HepG2 (cell line): ENCODE results near the gene ZNF678. TPM values are rescaled to one million over a fixed set of nuclear protein-coding genes. Genes with fewer than 3 reads are reported as not detected.
A peak's percentile ranks its signal among the peaks of the same experiment; 100 is the strongest.

ENCODE experiments used
- BCL3 ChIP-seq: sonication (generic); formaldehyde crosslinking; IDR thresholded peaks from 2 replicates; pipeline ENCODE4 v1.5.1; 2020; ENCODE audit warnings: mild to moderate bottlenecking, missing genetic modification reagents, moderate library complexity
- CENPBD1 ChIP-seq: sonication (generic); formaldehyde crosslinking; IDR thresholded peaks from 2 replicates; pipeline ENCODE4 v1.8.0; 2022; ENCODE audit warnings: missing genetic modification reagents, low read depth, mild to moderate bottlenecking, borderline replicate concordance
- DRAP1 ChIP-seq: IDR thresholded peaks from 2 replicates; pipeline ENCODE4 v1.6.1; 2016; ENCODE audit warnings: missing genetic modification reagents, missing compliant biosample characterization
- EED ChIP-seq: sonication (generic); formaldehyde crosslinking; IDR thresholded peaks from 2 replicates; pipeline ENCODE4 v1.5.0; 2020; ENCODE audit warnings: mild to moderate bottlenecking, missing genetic modification reagents
- KMT2A ChIP-seq: sonication (generic); formaldehyde crosslinking; IDR thresholded peaks from 2 replicates; pipeline ENCODE4 v1.4.0; 2020; ENCODE audit warnings: missing genetic modification reagents
- PITX1 ChIP-seq: sonication (generic); formaldehyde crosslinking; IDR thresholded peaks from 2 replicates; pipeline ENCODE4 v1.5.1; 2020; ENCODE audit warnings: mild to moderate bottlenecking, missing genetic modification reagents
- PRDM10 ChIP-seq: sonication (generic); formaldehyde crosslinking; IDR thresholded peaks from 2 replicates; pipeline ENCODE4 v1.4.0; 2020; ENCODE audit warnings: low read depth, missing genetic modification reagents
- SKI ChIP-seq: fragments of 450-650 bp; IDR thresholded peaks from one replicate; pipeline ENCODE4 v1.6.1; 2018; ENCODE audit warnings: mild to moderate bottlenecking; ENCODE audit not compliant: partially characterized antibody
- SMYD3 ChIP-seq: sonication (generic); formaldehyde crosslinking; IDR thresholded peaks from 2 replicates; pipeline ENCODE4 v1.8.1; 2023; ENCODE audit warnings: mild to moderate bottlenecking, missing genetic modification reagents
- TFAP4 ChIP-seq: sonication (generic); IDR thresholded peaks from 2 replicates; pipeline ENCODE4 v1.6.1; 2016; ENCODE audit warnings: low read depth, borderline replicate concordance
- ZNF160 ChIP-seq: sonication (generic); formaldehyde crosslinking; IDR thresholded peaks from 2 replicates; pipeline ENCODE4 v1.8.0; 2022; ENCODE audit warnings: mild to moderate bottlenecking, inconsistent platforms, missing genetic modification reagents
- ZNF274 ChIP-seq: sonication (generic); formaldehyde crosslinking; IDR thresholded peaks from 2 replicates; pipeline ENCODE4 v1.5.1; 2020; ENCODE audit warnings: mild to moderate bottlenecking, missing genetic modification reagents
- ZNF276 ChIP-seq: sonication (generic); formaldehyde crosslinking; IDR thresholded peaks from 2 replicates; pipeline ENCODE4 v1.4.0; 2020; ENCODE audit warnings: mild to moderate bottlenecking, low read depth, missing genetic modification reagents
- ZNF414 ChIP-seq: sonication (generic); formaldehyde crosslinking; IDR thresholded peaks from 2 replicates; pipeline ENCODE4 v1.5.0; 2020; ENCODE audit warnings: missing genetic modification reagents
- ZNF549 ChIP-seq: sonication (generic); formaldehyde crosslinking; IDR thresholded peaks from 2 replicates; pipeline ENCODE4 v1.5.0; 2020; ENCODE audit warnings: missing genetic modification reagents
- ZNF552 ChIP-seq: sonication (generic); formaldehyde crosslinking; IDR thresholded peaks from 2 replicates; pipeline ENCODE4 v1.9.0; 2022; ENCODE audit warnings: missing genetic modification reagents, mild to moderate bottlenecking, borderline replicate concordance
- ZNF557 ChIP-seq: sonication (generic); formaldehyde crosslinking; IDR thresholded peaks from 2 replicates; pipeline ENCODE4 v1.4.0; 2020; ENCODE audit warnings: missing genetic modification reagents
- ZNF614 ChIP-seq: IDR thresholded peaks from 2 replicates; pipeline ENCODE4 v1.6.1; 2018; ENCODE audit warnings: missing biosample characterization, missing genetic modification reagents, inconsistent platforms, borderline replicate concordance
- polyA plus RNA-seq, 8 experiments: library from polyadenylated mRNA; depleted of rRNA in 3 of 8; stranded (reverse) in 7 of 8; unstranded in 1 of 8; fragments of >200 nt; fragmentation: Illumina TruSeq in 4 of 8; extraction: Trizol in 4 of 8; gene quantifications; 2 replicates each; pipeline versions ENCODE4 v1.2.1 to v1.2.3, GENCODE V29; 2011 to 2016; ENCODE audit warnings: low read depth in 4 of 8, missing spikeins in 1 of 8, mixed read lengths in 1 of 8; ENCODE audit not compliant: insufficient read depth in 1 of 8
- total RNA-seq, 5 experiments: library from RNA; depleted of rRNA; stranded (reverse); fragments of >200 nt; fragmentation: Illumina TruSeq; extraction: Trizol; gene quantifications; 2 replicates each; pipeline ENCODE4 v1.2.3, GENCODE V29; 2016; ENCODE audit warnings: low read depth in 1 of 5

ZNF678 gene
- total and polyA plus RNA-seq, 2 of the 13 experiments (the other 11 are each of a cell fraction or from before 2014, with no cell fraction given): 2.0 to 7.6 TPM

GRCh38 chr1:227563324-227564201, at the start of gene ZNF678 (continued):
- TF ChIP-seq PRDM10 (CRISPR knock-in tag) (0 out of 2 replicates have a peak, but pooled peaks have one; percentile 24), ZNF557 (0 out of 2 replicates have a peak, but pooled peaks have one; percentile 22), CENPBD1 (CRISPR knock-in tag) (no peak), ZNF274 (peak; percentile 73; the same call in 1 of the 2 replicates), SKI (peak; percentile 6), ZNF276 (no peak), ZNF552 (CRISPR knock-in tag) (no peak), SMYD3 (CRISPR knock-in tag) (0 out of 2 replicates have a peak, but pooled peaks have one; percentile 45), EED (CRISPR knock-in tag) (0 out of 2 replicates have a peak, but pooled peaks have one; percentile 41), ZNF549 (CRISPR knock-in tag) (no peak), DRAP1 (peak; percentile 27), ZNF414 (CRISPR knock-in tag) (peak; percentile 17; the same call in 1 of the 2 replicates), ZNF160 (no peak), TFAP4 (peak; percentile 68), KMT2A (CRISPR knock-in tag) (peak; percentile 68), PITX1 (CRISPR knock-in tag) (peak; percentile 66; the same call in 1 of the 2 replicates), ZNF614 (peak; percentile 19; the same call in 1 of the 2 replicates), BCL3 (CRISPR knock-in tag) (peak; percentile 70; the same call in 1 of the 2 replicates)
